NCI-H82 treated with DMSO at 0.1 percent for 48 hours (cell line): ENCODE results near the gene CASP5.
"Not testable (repeated sequence)": the region's sequence is repeated elsewhere in the genome, so short reads cannot be mapped to it uniquely, and the experiment has no call there.

Experiments used
- DNase-seq: peaks from one replicate; lab custom pipeline; 2025; ENCODE audit not compliant: unreplicated experiment; lab: John Stamatoyannopoulos, UW

The CASP5 gene

GRCh38 chr11:105033781-105034180 is 10.8 kb upstream of the CASP5 start:
- no peak for DNase-seq

- no peak for DNase-seq
Observed at GRCh38 chr11:105033343-105033742, 10.4 kb upstream of the CASP5 start.

- DNase-seq = no peak
Observed at GRCh38 chr11:105032495-105032894, 9.5 kb upstream of the CASP5 start.

- DNase-seq = no peak
Observed at GRCh38 chr11:105027678-105028077, 4.7 kb upstream of the CASP5 start.

GRCh38 chr11:105024394-105024793 is 1.4 kb upstream of the CASP5 start:
- DNase-seq = no peak

GRCh38 chr11:105022527-105022926 is 441 bp downstream of the CASP5 start:
- no peak for DNase-seq

GRCh38 chr11:105007463-105007862 is 15.5 kb downstream of the CASP5 start:
- DNase-seq = no peak

GRCh38 chr11:105005451-105005845 is 17.5 kb downstream of the CASP5 start:
- DNase-seq = no peak

- no peak for DNase-seq
Observed at GRCh38 chr11:105004021-105004420, 18.9 kb downstream of the CASP5 start.

- DNase-seq = no peak
Observed at GRCh38 chr11:105003151-105003550, 19.8 kb downstream of the CASP5 start.

GRCh38 chr11:105000797-105001196 is 22.2 kb downstream of the CASP5 start:
- no peak for DNase-seq

- DNase-seq = no peak
Observed at GRCh38 chr11:105000167-105000566, 22.8 kb downstream of the CASP5 start.

GRCh38 chr11:104999721-105000120 is 23.2 kb downstream of the CASP5 start:
- DNase-seq = no peak

- no peak for DNase-seq
Observed at GRCh38 chr11:104997288-104997687, 25.7 kb downstream of the CASP5 start.

- DNase-seq = no peak
Observed at GRCh38 chr11:104995001-104995408, 28.0 kb downstream of the CASP5 start.

- DNase-seq = no peak
Observed at GRCh38 chr11:104992781-104993180, 30.2 kb downstream of the CASP5 start.

GRCh38 chr11:104991994-104992393 is 31.0 kb downstream of the CASP5 start:
- DNase-seq = no peak

- no peak for DNase-seq
Observed at GRCh38 chr11:104984808-104985207, 38.2 kb downstream of the CASP5 start.

GRCh38 chr11:104979839-104980238 is 43.1 kb downstream of the CASP5 start:
- no peak for DNase-seq

GRCh38 chr11:104973616-104974015 is 49.4 kb downstream of the CASP5 start:
- DNase-seq = no peak

GRCh38 chr11:104972924-104973323 is 50.0 kb downstream of the CASP5 start:
- not testable (repeated sequence) for DNase-seq

- DNase-seq = no peak
Observed at GRCh38 chr11:104970756-104971155, 52.2 kb downstream of the CASP5 start.

- DNase-seq = no peak
Observed at GRCh38 chr11:104968856-104969776, 53.9 kb downstream of the CASP5 start.
